Measurements from ENCODE around the gene RHBDL1.

The RHBDL1 gene

GRCh38 chr16:672371-672770, 3.1 kb upstream of the RHBDL1 start:
- no peak for DNase-seq (ENCODE audit: extremely low read depth in 1 of 2, low read depth in 1 of 2)

DNA sequence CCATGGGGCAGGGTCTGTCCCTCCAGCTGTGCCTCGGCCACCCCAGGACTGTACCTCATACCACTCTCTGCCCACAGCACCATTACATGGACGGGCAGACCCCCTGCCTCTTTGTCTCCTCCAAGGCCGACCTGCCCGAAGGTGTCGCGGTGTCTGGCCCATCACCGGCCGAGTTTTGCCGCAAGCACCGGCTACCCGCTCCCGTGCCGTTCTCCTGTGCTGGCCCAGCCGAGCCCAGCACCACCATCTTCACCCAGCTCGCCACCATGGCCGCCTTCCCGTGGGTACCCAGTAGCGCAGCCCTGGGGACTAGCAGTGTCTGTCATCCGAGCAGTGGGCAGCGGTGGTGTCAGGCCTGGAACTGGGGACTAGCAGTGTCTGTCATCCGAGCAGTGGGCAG, 2.6 kb upstream of the RHBDL1 start:
- DNase-seq (ENCODE audit: extremely low read depth in 1 of 2, low read depth in 1 of 2) = no peak

DNA sequence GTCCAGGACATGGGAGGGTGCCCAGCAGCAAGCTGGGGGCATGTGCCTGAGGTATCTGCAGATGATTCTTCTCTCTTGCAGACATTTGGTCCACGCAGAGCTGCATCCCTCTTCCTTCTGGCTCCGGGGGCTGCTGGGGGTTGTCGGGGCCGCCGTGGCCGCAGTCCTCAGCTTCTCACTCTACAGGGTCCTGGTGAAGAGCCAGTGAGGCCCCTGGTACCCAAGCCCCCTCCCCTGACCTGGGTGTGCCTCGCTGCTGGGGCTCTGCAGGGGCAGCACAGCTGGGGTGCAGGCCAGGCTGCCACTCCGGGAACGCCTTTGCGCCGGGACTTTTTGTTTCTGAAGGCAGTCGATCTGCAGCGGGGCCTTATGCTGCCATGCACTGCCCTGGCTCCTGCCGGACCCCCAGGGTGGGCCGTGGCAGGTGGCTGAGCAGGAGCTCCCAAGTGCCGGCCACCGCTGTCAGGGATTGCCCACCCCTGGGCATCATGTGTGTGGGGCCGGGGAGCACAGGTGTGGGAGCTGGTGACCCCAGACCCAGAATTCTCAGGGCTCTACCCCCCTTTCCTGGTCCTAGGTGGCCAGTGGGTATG, 2.0 kb upstream of the RHBDL1 start:
- no peak for DNase-seq (ENCODE audit: extremely low read depth in 1 of 2, low read depth in 1 of 2)

GRCh38 chr16:674214-674881, 1.1 kb upstream of the RHBDL1 start:
- DNase-seq (ENCODE audit: extremely low read depth in 1 of 2, low read depth in 1 of 2) = no peak

GRCh38 chr16:675884-676564, 553 bp downstream of the RHBDL1 start:
- DNase-seq (ENCODE audit: extremely low read depth in 1 of 2, low read depth in 1 of 2) = no peak

DNA sequence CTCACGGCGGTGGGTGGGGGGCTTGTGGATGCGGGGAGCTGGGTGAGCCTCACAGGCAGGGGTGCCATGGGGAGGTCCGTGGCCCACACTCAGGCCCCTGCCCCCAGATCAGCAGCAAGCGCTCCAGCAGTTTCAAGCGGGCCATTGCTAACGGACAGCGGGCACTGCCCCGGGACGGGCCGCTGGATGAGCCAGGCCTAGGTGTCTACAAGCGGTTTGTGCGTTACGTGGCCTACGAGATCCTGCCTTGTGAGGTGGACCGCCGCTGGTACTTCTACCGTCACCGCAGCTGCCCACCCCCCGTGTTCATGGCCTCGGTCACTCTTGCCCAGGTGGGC, 1.1 kb downstream of the RHBDL1 start:
- DNase-seq (ENCODE audit: extremely low read depth in 1 of 2, low read depth in 1 of 2) = no peak

DNA sequence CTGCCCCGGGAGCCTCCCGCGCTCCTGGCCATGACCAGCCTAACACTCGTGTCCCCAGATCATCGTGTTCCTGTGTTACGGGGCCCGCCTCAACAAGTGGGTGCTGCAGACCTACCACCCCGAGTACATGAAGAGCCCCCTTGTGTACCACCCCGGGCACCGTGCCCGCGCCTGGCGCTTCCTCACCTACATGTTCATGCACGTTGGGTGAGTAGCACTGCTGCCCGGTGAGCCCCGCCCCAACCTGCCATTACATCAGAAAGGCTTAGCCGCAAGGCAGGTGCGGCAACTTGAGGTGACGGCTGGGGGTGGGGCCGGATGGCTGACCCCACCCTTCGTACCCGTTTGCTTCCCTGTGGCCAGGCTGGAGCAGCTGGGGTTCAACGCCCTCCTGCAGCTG, 1.4 kb downstream of the RHBDL1 start:
- no peak for DNase-seq (ENCODE audit: extremely low read depth in 1 of 2, low read depth in 1 of 2)

GRCh38 chr16:677316-678190, 2.1 kb downstream of the RHBDL1 start:
- DNase-seq (ENCODE audit: extremely low read depth in 1 of 2, low read depth in 1 of 2) = no peak

- no peak for DNase-seq (ENCODE audit: extremely low read depth in 1 of 2, low read depth in 1 of 2)
These were observed 2.9 kb downstream of the RHBDL1 start for GRCh38 chr16:678209-678857.

- DNase-seq (ENCODE audit: extremely low read depth in 1 of 2, low read depth in 1 of 2) = no peak
These were observed 3.7 kb downstream of the RHBDL1 start for GRCh38 chr16:678858-679813.

- peak; percentile 74 to 83 for DNase-seq (ENCODE audit: extremely low read depth in 1 of 2, low read depth in 1 of 2)
These were observed 4.5 kb downstream of the RHBDL1 start, which contains the start of gene STUB1 for GRCh38 chr16:679814-680624. Gene STUB1, plus strand, starts transcription at chr16:680410. Its CDS starts 116 bp downstream, at chr16:680526.

GRCh38 chr16:680625-680945, 5.1 kb downstream of the RHBDL1 start:
- DNase-seq (ENCODE audit: extremely low read depth in 1 of 2, low read depth in 1 of 2) = no peak

DNA sequence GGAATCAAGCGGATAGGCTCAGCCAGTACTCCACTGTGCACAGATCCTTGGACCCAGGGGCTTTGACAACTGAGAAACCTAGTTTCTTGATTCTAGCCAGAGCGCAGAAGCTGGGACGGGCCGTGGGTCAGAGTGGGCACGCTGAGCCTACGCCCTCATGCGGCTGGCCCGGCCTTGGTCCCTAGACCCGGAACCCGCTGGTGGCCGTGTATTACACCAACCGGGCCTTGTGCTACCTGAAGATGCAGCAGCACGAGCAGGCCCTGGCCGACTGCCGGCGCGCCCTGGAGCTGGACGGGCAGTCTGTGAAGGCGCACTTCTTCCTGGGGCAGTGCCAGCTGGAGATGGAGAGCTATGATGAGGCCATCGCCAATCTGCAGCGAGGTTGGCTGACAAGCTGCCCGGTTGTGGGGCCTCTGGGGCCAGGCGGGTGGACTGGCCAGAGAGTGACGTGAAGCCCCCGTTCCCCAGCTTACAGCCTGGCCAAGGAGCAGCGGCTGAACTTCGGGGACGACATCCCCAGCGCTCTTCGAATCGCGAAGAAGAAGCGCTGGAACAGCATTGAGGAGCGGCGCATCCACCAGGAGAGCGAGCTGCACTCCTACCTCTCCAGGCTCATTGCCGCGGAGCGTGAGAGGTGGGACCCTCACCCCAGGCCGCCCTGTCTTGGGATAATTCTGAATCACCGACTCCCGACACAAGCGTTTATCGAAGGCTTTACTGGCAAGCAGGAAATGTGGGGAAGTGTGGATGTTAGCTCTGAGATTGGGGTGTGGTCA, 5.7 kb downstream of the RHBDL1 start:
- no peak for DNase-seq (ENCODE audit: extremely low read depth in 1 of 2, low read depth in 1 of 2)

DNA sequence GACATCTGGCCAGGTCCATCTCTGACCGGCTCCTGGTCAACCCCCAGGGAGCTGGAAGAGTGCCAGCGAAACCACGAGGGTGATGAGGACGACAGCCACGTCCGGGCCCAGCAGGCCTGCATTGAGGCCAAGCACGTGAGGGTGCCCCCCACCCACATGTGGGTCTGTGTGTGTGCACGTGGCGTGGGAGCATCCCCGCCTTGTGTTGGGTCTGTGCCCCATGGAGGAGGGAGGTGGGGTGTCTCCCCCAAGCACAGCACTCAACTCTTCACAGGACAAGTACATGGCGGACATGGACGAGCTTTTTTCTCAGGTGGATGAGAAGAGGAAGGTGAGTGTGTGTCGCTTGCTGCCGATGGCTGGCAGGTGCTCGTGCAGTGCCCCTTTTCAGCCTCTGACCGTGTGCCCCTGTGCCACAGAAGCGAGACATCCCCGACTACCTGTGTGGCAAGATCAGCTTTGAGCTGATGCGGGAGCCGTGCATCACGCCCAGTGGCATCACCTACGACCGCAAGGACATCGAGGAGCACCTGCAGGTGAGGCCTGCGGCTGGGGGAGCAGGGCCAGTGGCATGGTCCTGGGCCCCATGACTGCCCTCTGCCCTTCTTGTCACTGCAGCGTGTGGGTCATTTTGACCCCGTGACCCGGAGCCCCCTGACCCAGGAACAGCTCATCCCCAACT, 6.4 kb downstream of the RHBDL1 start:
- DNase-seq (ENCODE audit: extremely low read depth in 1 of 2, low read depth in 1 of 2) = no peak

- DNase-seq (ENCODE audit: extremely low read depth in 1 of 2, low read depth in 1 of 2) = no peak
These were observed 7.3 kb downstream of the RHBDL1 start for GRCh38 chr16:682493-683395.

- no peak for DNase-seq (ENCODE audit: extremely low read depth in 1 of 2, low read depth in 1 of 2)
These were observed 8.1 kb downstream of the RHBDL1 start for GRCh38 chr16:683396-684070.

All from stimulated activated CD8-positive, alpha-beta memory T cell treated with anti-CD3 and anti-CD28 coated beads, Interleukin-7, amount 100 ng/mL, for 48 hours (primary cell).